HuH-7.5 (cell line): Measurements from ENCODE around the gene ELL2.

Experiments
- DNase-seq: peaks from one replicate; pipeline ENCODE4 v3.0.0; 2011; ENCODE audit warnings: low spot score

ELL2 gene

GRCh38 chr5:95956021-95956899 is 5.4 kb downstream of the ELL2 start:
- DNase-seq, result no peak

DNA sequence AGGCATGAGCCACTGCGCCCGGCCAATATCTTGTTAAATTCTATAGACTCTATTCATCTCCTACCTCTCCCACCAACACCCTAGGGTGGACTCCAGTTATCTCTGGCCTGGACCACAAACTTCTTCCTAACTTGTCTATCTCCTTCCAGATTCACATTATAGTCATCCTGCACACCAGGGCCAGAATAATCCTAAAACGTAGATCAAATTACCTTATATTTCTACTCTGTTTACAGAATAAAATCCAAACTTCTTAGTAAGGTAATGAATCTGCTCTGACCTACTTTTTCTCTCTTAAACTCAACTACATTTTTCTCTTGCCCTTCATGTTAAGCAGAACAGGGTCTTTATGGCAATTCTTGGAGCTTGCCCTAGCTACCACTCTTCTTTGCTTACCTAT is 6.9 kb downstream of the ELL2 start:
- no peak for DNase-seq

- no peak for DNase-seq
These were observed 8.5 kb downstream of the ELL2 start for GRCh38 chr5:95953021-95953702.

- DNase-seq, result no peak
These were observed 9.7 kb downstream of the ELL2 start for GRCh38 chr5:95951916-95952315.

DNA sequence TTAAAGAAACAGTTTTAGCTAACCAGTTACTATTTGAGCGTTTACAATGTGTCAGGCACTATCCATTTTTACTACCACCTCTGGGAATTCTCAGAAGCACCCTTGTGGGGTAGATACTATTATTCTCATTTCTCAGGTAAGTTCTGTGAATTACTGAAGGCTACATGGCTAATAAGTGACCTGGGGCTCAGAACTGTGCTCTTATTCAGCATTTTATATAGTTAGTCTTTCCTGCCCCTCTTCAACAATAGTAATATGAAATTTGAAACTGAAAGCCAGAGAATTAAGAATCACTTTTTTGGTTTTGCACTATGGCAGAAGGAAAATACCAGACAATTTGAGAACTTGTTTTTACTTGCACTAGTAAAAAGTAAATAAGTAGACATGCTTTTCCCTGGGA is 11.8 kb downstream of the ELL2 start:
- DNase-seq, result no peak

- no peak for DNase-seq
These were observed 13.0 kb downstream of the ELL2 start for GRCh38 chr5:95948631-95949030.

DNA sequence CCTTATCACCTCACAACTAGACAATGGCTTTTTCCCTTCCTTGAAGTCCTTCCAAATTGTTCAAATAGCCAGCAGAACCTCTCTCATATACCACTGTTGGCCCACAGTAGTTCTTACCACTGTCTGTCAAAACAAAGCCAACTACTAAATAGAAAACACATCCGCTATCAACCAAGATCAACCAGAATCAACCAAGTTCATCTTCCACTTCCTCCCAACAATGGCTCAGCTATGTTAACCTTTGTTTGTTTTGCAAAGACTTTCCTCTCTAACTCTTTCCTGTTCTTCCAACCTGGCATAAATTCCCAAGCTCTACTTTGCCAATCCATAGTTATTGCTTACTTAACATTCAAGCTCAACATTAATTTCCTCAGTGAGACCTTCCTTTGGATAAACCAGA is 15.2 kb downstream of the ELL2 start:
- no peak for DNase-seq

DNA sequence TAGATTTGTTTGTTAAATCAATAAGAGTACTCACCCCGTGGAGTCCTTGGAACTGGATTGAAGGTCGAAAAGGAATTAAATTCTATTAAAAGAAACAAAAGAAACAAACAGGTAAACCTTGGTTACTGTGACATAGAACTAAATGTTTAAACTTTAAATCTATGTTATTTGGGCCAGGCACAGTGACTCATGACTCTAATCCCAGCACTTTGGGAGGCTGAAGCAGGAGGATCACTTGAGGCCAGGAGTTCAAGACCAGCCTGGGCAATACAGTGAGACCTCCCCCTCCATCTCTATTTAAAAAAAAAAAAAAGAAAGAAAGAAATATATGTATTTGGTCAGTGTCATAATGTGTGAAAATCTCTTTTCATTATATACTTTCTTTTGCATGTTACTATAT is 18.7 kb downstream of the ELL2 start:
- DNase-seq, result no peak

- DNase-seq, result no peak
These were observed 19.2 kb downstream of the ELL2 start for GRCh38 chr5:95942414-95942813.

- DNase-seq, result no peak
These were observed 19.9 kb downstream of the ELL2 start for GRCh38 chr5:95941756-95942155.

DNA sequence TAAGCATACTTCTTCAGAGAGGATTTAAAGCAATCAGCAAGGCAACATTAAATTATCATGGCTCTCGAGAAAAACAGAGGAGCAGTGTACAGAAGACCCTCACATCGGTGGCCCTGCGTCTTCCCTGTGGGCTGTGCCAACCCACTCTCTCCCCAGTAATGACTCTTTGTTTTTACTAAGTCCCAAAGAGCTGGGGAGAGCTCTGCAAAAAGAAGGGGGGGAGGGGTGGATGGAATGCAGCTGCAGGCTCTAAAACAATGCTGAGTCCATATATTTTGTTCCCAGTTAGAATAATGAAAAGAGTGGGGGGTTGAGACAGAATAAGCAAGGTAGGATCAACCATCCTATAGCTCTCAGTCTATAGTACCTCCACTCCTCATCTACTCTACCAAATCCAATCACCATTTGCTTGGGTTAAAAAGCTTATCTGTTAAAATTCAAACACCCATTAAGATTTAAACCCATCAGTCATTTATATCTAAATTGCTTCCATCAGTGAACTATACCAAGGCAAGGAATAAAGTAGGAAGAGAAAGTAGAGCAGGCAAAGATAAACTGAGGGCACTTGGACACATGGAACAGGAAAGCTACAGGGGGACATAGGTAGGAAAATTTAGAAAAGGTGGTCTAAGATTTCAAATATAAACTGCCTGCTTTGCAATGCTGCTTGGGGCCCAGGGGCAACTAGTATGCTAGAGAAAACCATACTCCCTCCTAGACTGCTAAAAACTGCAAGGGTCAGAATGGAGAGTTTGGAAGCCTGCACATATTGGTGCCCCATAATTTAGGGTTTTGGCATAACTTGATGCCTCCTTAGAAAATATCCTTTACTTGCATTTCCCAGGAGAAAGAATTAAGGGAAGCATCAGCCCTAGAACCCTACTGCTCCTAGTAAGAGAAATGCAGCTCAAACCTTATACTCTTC is 20.6 kb downstream of the ELL2 start:
- DNase-seq, result no peak

DNA sequence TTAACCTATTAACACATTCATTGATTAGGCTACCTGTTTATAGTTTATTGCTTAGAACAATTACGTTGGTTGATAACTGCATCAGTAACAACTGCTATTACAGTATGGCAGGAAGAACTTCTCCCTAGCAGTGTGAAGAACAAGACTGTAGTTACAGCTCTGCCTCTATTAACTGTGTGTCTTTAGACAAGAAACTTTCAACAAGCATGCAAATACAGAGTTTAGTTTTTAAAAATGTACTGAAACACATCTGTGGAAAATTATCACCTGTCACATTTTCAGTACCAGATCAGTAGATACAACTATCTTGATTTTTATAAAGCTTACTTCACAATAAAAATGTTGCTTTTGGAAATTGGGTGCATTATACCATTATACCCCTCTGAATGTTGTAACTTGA is 22.2 kb downstream of the ELL2 start:
- DNase-seq, result no peak

GRCh38 chr5:95938766-95939165 is 22.9 kb downstream of the ELL2 start:
- DNase-seq, result no peak

DNA sequence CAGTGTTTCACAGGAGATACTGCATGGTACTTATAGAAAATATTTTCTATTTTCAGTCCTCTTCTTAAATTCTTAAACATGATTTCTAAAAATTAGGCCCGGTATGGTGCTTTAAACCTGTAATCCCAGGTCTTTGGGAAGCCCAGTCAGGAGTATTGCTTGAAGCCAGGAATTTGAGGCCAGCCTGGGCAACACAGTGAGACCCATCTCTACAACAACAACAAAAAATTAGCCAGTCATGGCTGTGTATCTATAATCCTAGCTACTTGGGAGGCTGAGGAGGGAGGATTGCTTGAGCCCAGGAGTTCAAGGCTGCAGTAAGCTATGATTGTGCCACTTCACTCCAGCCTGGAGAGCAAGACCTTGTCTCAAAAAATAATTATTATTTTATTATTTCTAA is 23.3 kb downstream of the ELL2 start:
- no peak for DNase-seq

GRCh38 chr5:95937607-95938152 is 24.0 kb downstream of the ELL2 start:
- no peak for DNase-seq

DNA sequence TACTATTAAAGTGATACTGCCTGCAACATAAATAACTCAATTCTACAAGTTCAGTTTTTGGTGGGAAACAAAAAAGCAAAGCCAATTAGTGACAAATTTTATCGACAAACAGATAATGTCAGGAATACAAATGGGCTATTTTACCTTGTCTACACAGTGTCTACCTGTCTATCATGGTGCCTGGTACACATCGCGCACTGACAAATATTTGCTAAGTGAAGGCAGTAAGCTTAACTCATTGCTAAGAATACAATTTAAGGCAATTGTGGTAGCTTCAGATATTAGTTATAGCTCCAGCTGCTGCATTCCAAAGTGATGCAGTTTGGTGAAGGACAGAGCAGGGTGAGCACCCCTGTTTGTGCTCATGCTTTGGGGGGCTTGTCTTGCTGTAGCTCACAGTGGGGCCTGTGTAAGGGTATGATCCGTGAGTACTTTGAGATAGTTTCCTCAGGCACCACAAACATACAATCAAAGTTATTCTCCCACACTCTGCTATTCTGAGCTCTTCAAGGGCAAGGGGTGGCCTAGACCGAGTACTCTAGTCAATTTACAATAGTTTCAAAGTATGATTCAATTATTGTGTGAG is 24.7 kb downstream of the ELL2 start:
- DNase-seq, result no peak

- DNase-seq, result no peak
These were observed 26.0 kb downstream of the ELL2 start for GRCh38 chr5:95935553-95936100.

DNA sequence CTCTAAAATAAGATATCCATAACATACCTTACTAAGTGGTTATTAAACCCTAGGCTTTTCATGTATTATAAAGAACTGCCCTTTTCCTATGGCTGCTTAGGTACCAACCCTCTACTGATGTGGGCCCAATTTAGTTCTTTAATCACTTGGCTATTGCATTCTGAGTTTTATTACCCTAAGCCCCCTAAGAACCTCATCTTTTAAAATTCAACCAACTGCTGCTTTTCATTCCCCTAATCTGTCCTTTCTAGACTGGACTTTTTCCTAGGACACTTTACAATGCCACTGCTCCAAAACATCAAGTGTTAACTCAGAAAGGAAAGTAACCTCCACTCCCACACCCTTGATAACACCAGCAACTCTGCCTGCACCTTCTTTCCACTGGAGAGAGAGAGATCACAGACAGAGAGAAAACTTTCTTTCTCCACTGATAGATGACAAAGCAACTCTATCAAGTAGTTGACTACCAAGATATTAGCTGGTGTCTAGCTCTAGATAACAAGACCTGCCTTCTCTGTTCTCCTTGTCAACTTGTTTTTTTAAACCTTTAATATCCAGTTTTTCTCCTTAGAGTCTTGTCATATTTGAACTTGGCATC is 27.3 kb downstream of the ELL2 start:
- no peak for DNase-seq

DNA sequence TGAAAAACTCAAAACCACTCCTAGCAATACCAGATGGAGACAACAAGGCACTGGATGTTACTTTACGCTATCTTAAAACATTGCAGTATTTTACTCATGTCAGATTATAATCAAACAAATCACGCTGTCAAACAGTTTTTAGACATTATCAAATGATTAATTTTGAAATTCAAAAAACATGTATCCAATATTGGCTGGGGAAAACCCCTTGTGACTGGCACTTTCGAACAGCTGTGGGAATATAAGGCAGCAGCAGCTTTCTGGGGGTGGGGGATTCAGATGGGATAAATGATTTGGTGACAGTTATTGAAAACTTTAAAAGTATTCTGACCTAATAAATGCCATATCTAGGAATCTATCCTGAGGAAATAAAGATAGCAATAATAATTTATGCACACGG is 28.7 kb downstream of the ELL2 start:
- no peak for DNase-seq

- no peak for DNase-seq
These were observed 30.4 kb downstream of the ELL2 start for GRCh38 chr5:95931079-95931833.
